GM12878 (cell line): ENCODE data around the gene BRINP2. TPM values are rescaled to one million over a fixed set of nuclear protein-coding genes. Genes with fewer than 3 reads are reported as not detected.

Source experiments
- ATAC-seq: fragments of 200-7000 bp; cut with Tn5 transposase; 3 replicates; pipeline ENCODE4 v1.9.1; 2020; ENCODE audit warnings: mild to moderate bottlenecking, moderate library complexity
- BruUV-seq: library from RNA; stranded (reverse); fragments of 400-500 nt; replicated peaks from 2 replicates; lab custom pipeline; 2021; lab: Mats Ljungman, UMichigan
- CTCF ChIA-PET: fragments of 300-600 bp; sonication (Branson Sonifier 250); formaldehyde crosslinking; extraction: SDS; loops from one replicate; lab custom pipeline; 2021; ENCODE audit warnings: inconsistent platforms; lab: Yijun Ruan, JAX
- POLR2A ChIA-PET: fragments of 350-600 bp; formaldehyde crosslinking; extraction: SDS; loops from one replicate; lab custom pipeline; 2021; ENCODE audit warnings: inconsistent platforms; lab: Charles Lee
- RAD21 ChIA-PET: fragments of 300-600 bp; sonication (Branson Sonifier 250); formaldehyde crosslinking; loops from one replicate; lab custom pipeline; 2023; ENCODE audit warnings: antibody characterized with exemption; ENCODE audit not compliant: unreplicated experiment; lab: Charles Lee
- SMC1A ChIA-PET: fragments of 300-600 bp; sonication (Branson Sonifier 250); formaldehyde crosslinking; loops from one replicate; lab custom pipeline; 2023; ENCODE audit not compliant: unreplicated experiment, uncharacterized antibody; lab: Charles Lee
- DNase-seq: peaks from one replicate; pipeline ENCODE4 v3.0.0-alpha.2; 2011; ENCODE audit warnings: low read depth, low spot score
- FAIRE-seq: peaks from 3 replicates; lab custom pipeline; 2011; peaks lifted over from hg19 to GRCh38; lab: Jason Lieb, UNC
- H2AFZ ChIP-seq: 2 replicates; pipeline ENCODE4 v1.6.0; 2011; ENCODE audit warnings: low read depth, low read length, control low read depth; ENCODE audit not compliant: control insufficient read depth
- H3K27ac ChIP-seq: 2 replicates; pipeline ENCODE4 v1.5.1; 2011; ENCODE audit warnings: control low read depth; ENCODE audit not compliant: control insufficient read depth, insufficient read depth
- H3K27me3 ChIP-seq, 2 experiments: replicated peaks in 1 of 2; 2 replicates each; pipeline versions ENCODE4 v1.6.0 to v1.6.1; 2011; ENCODE audit warnings: low read length in 1 of 2; ENCODE audit not compliant: control insufficient read depth in 2 of 2, insufficient read depth in 2 of 2
- H3K36me3 ChIP-seq, 2 experiments: 2 replicates each; pipeline ENCODE4 v1.5.1; 2011; ENCODE audit warnings: low read length in 1 of 2; ENCODE audit not compliant: control insufficient read depth in 2 of 2, insufficient read depth in 2 of 2
- H3K4me1 ChIP-seq: 2 replicates; pipeline ENCODE4 v1.6.1; 2011; ENCODE audit warnings: mild to moderate bottlenecking, low read length, moderate library complexity, mixed read lengths; ENCODE audit not compliant: control insufficient read depth, insufficient read depth
- H3K4me2 ChIP-seq: 2 replicates; pipeline ENCODE4 v1.6.0; 2011; ENCODE audit warnings: control low read depth; ENCODE audit not compliant: control insufficient read depth, insufficient read depth
- H3K4me3 ChIP-seq: fragments of 200-600 bp; sonication (generic); 2 replicates; pipeline ENCODE4 v1.5.1; 2016
- H3K79me2 ChIP-seq: 2 replicates; pipeline ENCODE4 v1.6.0; 2011; ENCODE audit warnings: low read length; ENCODE audit not compliant: control insufficient read depth, insufficient read depth
- H3K9ac ChIP-seq: 2 replicates; pipeline ENCODE4 v1.8.0; 2011; ENCODE audit warnings: low read length, control low read depth, mixed read lengths; ENCODE audit not compliant: control insufficient read depth, insufficient read depth
- H3K9me3 ChIP-seq: replicated peaks from 3 replicates; pipeline ENCODE4 v1.5.1; 2011; ENCODE audit warnings: mild to moderate bottlenecking, low read length; ENCODE audit not compliant: control insufficient read depth, insufficient read depth
- H4K20me1 ChIP-seq: 2 replicates; pipeline ENCODE4 v1.6.0; 2011; ENCODE audit not compliant: control insufficient read depth, insufficient read depth
- BCL11A ChIP-seq: IDR thresholded peaks from 2 replicates; pipeline ENCODE4 v1.6.1; 2011; ENCODE audit warnings: low read depth, low read length
- CREM ChIP-seq: IDR thresholded peaks from 2 replicates; pipeline ENCODE4 v1.6.1; 2014; ENCODE audit warnings: antibody characterized with exemption, low read depth
- ELK1 ChIP-seq: IDR thresholded peaks from 2 replicates; pipeline ENCODE4 v1.6.1; 2012; ENCODE audit warnings: low read depth, low read length, improper control_type of control experiment
- IRF4 ChIP-seq: IDR thresholded peaks from 2 replicates; pipeline ENCODE4 v1.6.1; 2011; ENCODE audit warnings: low read depth, low read length
- ZBED1 ChIP-seq: IDR thresholded peaks from 2 replicates; pipeline ENCODE4 v1.6.1; 2016; ENCODE audit warnings: borderline replicate concordance
- WGBS: methylation state at CpG from one replicate; pipeline ENCODE4 v1.1.6; 2016; ENCODE audit warnings: low lambda C conversion rate; ENCODE audit not compliant: insufficient replicate concordance, insufficient coverage; ENCODE audit errors: missing lambda C conversion rate; 5-methylcytosine and 5-hydroxymethylcytosine counted together
- in situ Hi-C: fragments of 300-500 bp; cut with MboI; formaldehyde crosslinking; loops from 9 replicates; pipeline ENCODE4 v1.14.3; 2018; ENCODE audit warnings: mixed read lengths
- intact Hi-C: fragments of 100-400 bp; cut with micrococcal nuclease; formaldehyde crosslinking; loops from one replicate; pipeline ENCODE4 v1.14.2; 2022; ENCODE audit not compliant: unreplicated experiment
- polyA plus RNA-seq, 11 experiments: library from polyadenylated mRNA; depleted of rRNA in 4 of 11; unstranded in 6 of 11; stranded (reverse) in 5 of 11; fragments of >200 nt; fragmentation: Nextera tagmentation in 4 of 11; fragmentation: Illumina TruSeq in 1 of 11; extraction: Ambion mirVana in 4 of 11; extraction: Trizol in 1 of 11; gene quantifications; 1 replicate in 1 of 11; 2 replicates in 10 of 11; pipeline versions ENCODE4 v1.2.1 to v1.2.3, GENCODE V29; 2011 to 2016; ENCODE audit warnings: inconsistent platforms in 2 of 11, missing spikeins in 2 of 11, low read depth in 1 of 11
- total RNA-seq, 4 experiments: library from RNA; depleted of rRNA in 3 of 4; stranded (reverse); fragments of >200 nt in 3 of 4; fragmentation: Illumina TruSeq in 1 of 4; extraction: Trizol in 1 of 4; gene quantifications; 2 replicates each; pipeline versions ENCODE4 v1.2.1 to v1.2.3, GENCODE V29; 2013 to 2021
- TF ChIP-seq, protein P1 (sequence below): fragments of 450-650 bp; IDR thresholded peaks from 2 replicates; pipeline ENCODE4 v1.6.1; 2016; ENCODE audit warnings: mild to moderate bottlenecking
- TF ChIP-seq, protein P2 (sequence below): fragments of 450-650 bp; IDR thresholded peaks from 2 replicates; pipeline ENCODE4 v1.6.1; 2016; ENCODE audit warnings: mild to moderate bottlenecking, moderate library complexity, borderline replicate concordance

BRINP2 gene
- total and polyA plus RNA-seq, 10 of the 15 experiments (the other 5 are each of a cell fraction or from before 2014, with no cell fraction given), result 0.03 TPM; not detected in 9

- Histone ChIP-seq H3K36me3 (no peaks in the 10 kb centered on the region), H3K9ac (no peak overlapping the region), H3K4me1 (no peaks in the 10 kb centered on the region), H4K20me1 (no peaks in the 10 kb centered on the region), H3K27me3 (no peaks in the 10 kb centered on the region), H3K4me2 (no peak overlapping the region), H3K79me2 (no peaks in the 10 kb centered on the region), H3K4me3 (no peak overlapping the region), H3K9me3 (no peaks in the 10 kb centered on the region), H3K27ac (no peak overlapping the region), H2AFZ (no peak overlapping the region)
- intact Hi-C loops, result no loop called here
- RAD21 ChIA-PET, result no interaction called here
- in situ Hi-C loops, result no loop called here
- ATAC-seq (no peak), DNase-seq (no peak), FAIRE-seq (no peak)
- POLR2A ChIA-PET, result no interaction called here
- BruUV-seq, result no TSS peak
- no peak for TF ChIP-seq IRF4
- no peak for TF ChIP-seq CREM
- SMC1A ChIA-PET, result no interaction called here
- CTCF ChIA-PET, result no interaction called here
Observed at GRCh38 chr1:177206831-177207355, 36.1 kb downstream of the BRINP2 start.

GRCh38 chr1:177208920-177209319 lies 38.2 kb downstream of the BRINP2 start:
- RAD21 ChIA-PET, result no interaction called here
- 40% methylated on average over 4 of the region's 4 CpGs for WGBS
- in situ Hi-C loops, result no loop called here
- TF ChIP-seq, protein P1, sequence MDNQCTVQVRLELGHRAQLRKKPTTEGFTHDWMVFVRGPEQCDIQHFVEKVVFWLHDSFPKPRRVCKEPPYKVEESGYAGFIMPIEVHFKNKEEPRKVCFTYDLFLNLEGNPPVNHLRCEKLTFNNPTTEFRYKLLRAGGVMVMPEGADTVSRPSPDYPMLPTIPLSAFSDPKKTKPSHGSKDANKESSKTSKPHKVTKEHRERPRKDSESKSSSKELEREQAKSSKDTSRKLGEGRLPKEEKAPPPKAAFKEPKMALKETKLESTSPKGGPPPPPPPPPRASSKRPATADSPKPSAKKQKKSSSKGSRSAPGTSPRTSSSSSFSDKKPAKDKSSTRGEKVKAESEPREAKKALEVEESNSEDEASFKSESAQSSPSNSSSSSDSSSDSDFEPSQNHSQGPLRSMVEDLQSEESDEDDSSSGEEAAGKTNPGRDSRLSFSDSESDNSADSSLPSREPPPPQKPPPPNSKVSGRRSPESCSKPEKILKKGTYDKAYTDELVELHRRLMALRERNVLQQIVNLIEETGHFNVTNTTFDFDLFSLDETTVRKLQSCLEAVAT, result no peak
- TF ChIP-seq ZBED1, result no peak
- TF ChIP-seq, protein P2, sequence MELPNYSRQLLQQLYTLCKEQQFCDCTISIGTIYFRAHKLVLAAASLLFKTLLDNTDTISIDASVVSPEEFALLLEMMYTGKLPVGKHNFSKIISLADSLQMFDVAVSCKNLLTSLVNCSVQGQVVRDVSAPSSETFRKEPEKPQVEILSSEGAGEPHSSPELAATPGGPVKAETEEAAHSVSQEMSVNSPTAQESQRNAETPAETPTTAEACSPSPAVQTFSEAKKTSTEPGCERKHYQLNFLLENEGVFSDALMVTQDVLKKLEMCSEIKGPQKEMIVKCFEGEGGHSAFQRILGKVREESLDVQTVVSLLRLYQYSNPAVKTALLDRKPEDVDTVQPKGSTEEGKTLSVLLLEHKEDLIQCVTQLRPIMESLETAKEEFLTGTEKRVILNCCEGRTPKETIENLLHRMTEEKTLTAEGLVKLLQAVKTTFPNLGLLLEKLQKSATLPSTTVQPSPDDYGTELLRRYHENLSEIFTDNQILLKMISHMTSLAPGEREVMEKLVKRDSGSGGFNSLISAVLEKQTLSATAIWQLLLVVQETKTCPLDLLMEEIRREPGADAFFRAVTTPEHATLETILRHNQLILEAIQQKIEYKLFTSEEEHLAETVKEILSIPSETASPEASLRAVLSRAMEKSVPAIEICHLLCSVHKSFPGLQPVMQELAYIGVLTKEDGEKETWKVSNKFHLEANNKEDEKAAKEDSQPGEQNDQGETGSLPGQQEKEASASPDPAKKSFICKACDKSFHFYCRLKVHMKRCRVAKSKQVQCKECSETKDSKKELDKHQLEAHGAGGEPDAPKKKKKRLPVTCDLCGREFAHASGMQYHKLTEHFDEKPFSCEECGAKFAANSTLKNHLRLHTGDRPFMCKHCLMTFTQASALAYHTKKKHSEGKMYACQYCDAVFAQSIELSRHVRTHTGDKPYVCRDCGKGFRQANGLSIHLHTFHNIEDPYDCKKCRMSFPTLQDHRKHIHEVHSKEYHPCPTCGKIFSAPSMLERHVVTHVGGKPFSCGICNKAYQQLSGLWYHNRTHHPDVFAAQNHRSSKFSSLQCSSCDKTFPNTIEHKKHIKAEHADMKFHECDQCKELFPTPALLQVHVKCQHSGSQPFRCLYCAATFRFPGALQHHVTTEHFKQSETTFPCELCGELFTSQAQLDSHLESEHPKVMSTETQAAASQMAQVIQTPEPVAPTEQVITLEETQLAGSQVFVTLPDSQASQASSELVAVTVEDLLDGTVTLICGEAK, result no peak
- TF ChIP-seq CREM, result no peak
- TF ChIP-seq ELK1, result no peak
- TF ChIP-seq BCL11A, result no peak

More at GRCh38 chr1:177208920-177209319, 38.2 kb downstream of the BRINP2 start:
- no TSS peak for BruUV-seq
- Histone ChIP-seq H3K9me3 (no peaks in the 10 kb centered on the region), H3K27me3 (no peaks in the 10 kb centered on the region), H3K4me1 (no peaks in the 10 kb centered on the region), H3K79me2 (no peaks in the 10 kb centered on the region), H3K4me2 (no peak overlapping the region), H3K36me3 (no peaks in the 10 kb centered on the region), H3K27ac (no peak overlapping the region), H4K20me1 (no peaks in the 10 kb centered on the region), H2AFZ (no peak overlapping the region), H3K9ac (no peak overlapping the region), H3K4me3 (no peak overlapping the region)
- ChIA-PET SMC1A (interaction anchor here (0.6 kb wide), 1 partner anchor 21 kb away, joined by 4 read pairs; no protein-coding TSS in a partner anchor), POLR2A (no interaction called here), CTCF (no interaction called here)
- ATAC-seq (no peak), FAIRE-seq (no peak), DNase-seq (no peak)
- intact Hi-C loops, result no loop called here
